ENCODE results near the gene DPH6. TPM values are rescaled to one million over a fixed set of nuclear protein-coding genes. Genes with fewer than 3 reads are reported as not detected.

Gene DPH6
- total and polyA plus RNA-seq, 4 experiments from 2014 or later, result 11.5 to 28.3 (median 18.5) TPM

GRCh38 chr15:35320911-35321310 lies 225.1 kb downstream of the DPH6 start:
- Mint-ChIP-seq H3K27me3 (no peaks in the 10 kb centered on the region), H3K36me3 (no peaks in the 10 kb centered on the region), H3K4me1 (no peaks in the 10 kb centered on the region), H3K27ac (no peak overlapping the region), H3K9me3 (peaks cover 0 to 3% (median 0%) of the 10 kb centered on the region in 8 donors), H3K4me3 (no peak overlapping the region)
- Histone ChIP-seq H3K36me3 (ENCODE audit: insufficient read depth, low read length) (no peaks in the 10 kb centered on the region), H3K9me3 (ENCODE audit: control insufficient read depth in 1 of 2, low read length in 2 of 2) (no peaks in the 10 kb centered on the region), H3K27ac (ENCODE audit: low read depth, low read length) (no peak overlapping the region), H3K27me3 (ENCODE audit: insufficient read depth, low read length) (no peaks in the 10 kb centered on the region), H3K4me3 (ENCODE audit: low read length in 2 of 2) (no peak overlapping the region), H3K4me1 (ENCODE audit: insufficient read depth, low read length) (no peaks in the 10 kb centered on the region)
- intact Hi-C loops (cut with micrococcal nuclease), result no loop called here
- ChIA-PET POLR2A (ENCODE audit: partially characterized antibody) (no interaction called here), CTCF (ENCODE audit: partially characterized antibody) (no interaction called here)
- DNase-seq, result no peak

Small RNAs within 50 kb of the gene (microRNA-seq; reads per million reads assigned to microRNA genes)
- not detected for gene MIR3942 (ENCODE audit: borderline microRNAs expressed, borderline number of aligned reads, borderline replicate concordance)
